Natural killer cell treated with Interleukin-12 subunit alpha and Interleukin-12 subunit beta and Interleukin-15 and Interleukin-18, amount 100 ng/mL, for 72 hours (primary cell): ENCODE results near the gene GOLGA3. TPM values are rescaled to one million over a fixed set of nuclear protein-coding genes. Genes with fewer than 3 reads are reported as not detected.
"Not testable (repeated sequence)": the region's sequence is repeated elsewhere in the genome, so short reads cannot be mapped to it uniquely, and the experiment has no call there.

ENCODE experiments used
- ATAC-seq, 2 donors: fragments of 150-1000 bp; cut with Tn5 transposase in 1 of 2; sonication (Bioruptor Pico), chemical (Tn5 transposase) in 1 of 2; 2 replicates each; pipeline ENCODE4 v1.10.0; 2021
- DNase-seq: peaks from one replicate; pipeline ENCODE4 v3.0.0; 2022; ENCODE audit warnings: low spot score
- H3K27ac Mint-ChIP-seq, 2 donors: 1 replicate in 1 of 2; 2 replicates in 1 of 2; pipeline ENCODE4 v1.8.0; 2022; ENCODE audit warnings: mixed read lengths in 2 of 2, mild to moderate bottlenecking in 1 of 2, moderate library complexity in 1 of 2
- H3K27me3 Mint-ChIP-seq, 2 donors: 1 replicate in 1 of 2; 2 replicates in 1 of 2; pipeline ENCODE4 v1.8.0; 2022; ENCODE audit warnings: mixed read lengths in 2 of 2
- H3K36me3 Mint-ChIP-seq: one replicate; pipeline ENCODE4 v1.8.0; 2022; ENCODE audit warnings: mixed read lengths
- H3K4me1 Mint-ChIP-seq, 2 donors: 1 replicate in 1 of 2; 2 replicates in 1 of 2; pipeline ENCODE4 v1.8.0; 2022; ENCODE audit warnings: low read depth in 2 of 2, mixed read lengths in 2 of 2, mild to moderate bottlenecking in 1 of 2
- H3K4me3 Mint-ChIP-seq: one replicate; pipeline ENCODE4 v1.8.0; 2022; ENCODE audit warnings: mixed read lengths
- H3K9me3 Mint-ChIP-seq: 2 replicates; pipeline ENCODE4 v1.8.0; 2022; ENCODE audit warnings: mixed read lengths
- total RNA-seq, 2 donors: library from RNA; stranded (reverse); gene quantifications; one replicate each; pipeline ENCODE4 v1.2.3, GENCODE V29; 2022

GOLGA3 gene
- total RNA-seq, 2 donors from 2014 or later, result 69.3 to 118 TPM

DNA sequence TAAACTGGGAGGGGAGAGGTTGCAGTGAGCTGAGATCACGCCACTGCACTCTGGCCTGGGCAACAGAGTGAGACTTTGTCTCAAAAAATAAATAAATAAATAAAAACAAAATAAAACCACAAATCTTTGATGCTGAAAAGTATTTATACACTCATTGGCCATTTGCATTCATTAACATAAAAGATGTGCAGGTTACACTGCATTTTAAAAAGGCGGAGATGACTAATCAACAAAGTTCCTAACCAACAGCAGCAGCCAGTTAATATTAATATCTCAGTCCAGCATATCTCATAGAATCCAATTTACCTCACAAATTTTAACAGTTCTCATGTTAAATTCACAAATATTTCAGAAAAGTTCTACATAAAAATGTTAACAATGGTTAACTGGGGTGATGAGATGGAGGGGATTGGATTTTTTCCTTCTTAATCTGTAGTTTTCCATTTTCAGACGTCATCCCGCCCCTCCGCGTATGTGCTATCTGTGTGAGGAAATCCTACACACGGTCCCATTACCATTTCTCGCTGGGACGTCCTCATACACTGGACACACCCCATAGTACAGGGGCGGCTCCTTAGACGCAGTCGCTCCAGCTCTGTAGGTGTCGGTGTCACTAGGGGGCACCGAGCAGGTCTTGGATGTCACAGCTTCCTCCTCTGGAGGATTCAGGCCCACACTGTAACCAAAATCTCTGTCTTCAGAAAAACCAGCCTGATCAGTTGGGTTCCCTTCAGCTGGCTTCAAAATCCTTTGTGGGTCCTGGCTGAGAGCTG is 74.3 kb downstream of the GOLGA3 start:
- no peak for DNase-seq
- Mint-ChIP-seq H3K4me1 (peaks cover 0 to 4% of the 10 kb centered on the region in 2 donors), H3K36me3 (no peaks in the 10 kb centered on the region), H3K4me3 (no peak overlapping the region), H3K27me3 (no peaks in the 10 kb centered on the region), H3K27ac (no peak overlapping the region), H3K9me3 (no peaks in the 10 kb centered on the region)
- no peak for ATAC-seq

GRCh38 chr12:132753670-132754069 is 75.0 kb downstream of the GOLGA3 start:
- not testable (repeated sequence) for H3K27ac Mint-ChIP-seq, H3K4me1 Mint-ChIP-seq, H3K36me3 Mint-ChIP-seq, H3K4me3 Mint-ChIP-seq, ATAC-seq, H3K27me3 Mint-ChIP-seq, H3K9me3 Mint-ChIP-seq, DNase-seq

DNA sequence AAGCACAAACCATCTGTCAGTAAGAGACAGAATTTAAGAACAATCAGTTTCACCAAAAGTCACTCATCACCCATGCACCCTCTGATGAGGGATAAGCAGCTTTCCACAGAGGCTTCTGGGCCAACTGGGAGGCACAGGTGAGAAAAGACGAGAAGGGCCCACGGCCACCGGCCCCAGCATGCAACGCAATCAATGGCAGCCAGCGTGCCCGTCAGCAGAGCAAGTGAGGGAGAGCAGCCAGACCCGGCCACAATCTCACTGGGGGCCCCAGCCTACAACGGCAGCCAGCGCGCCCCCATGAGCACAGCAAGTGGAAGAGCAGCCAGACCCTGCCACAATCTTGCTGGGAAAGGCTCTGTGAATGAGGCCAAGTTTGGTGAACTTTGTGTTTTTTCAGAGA is 80.3 kb downstream of the GOLGA3 start:
- H3K36me3 Mint-ChIP-seq, result no peaks in the 10 kb centered on the region
- no peaks in the 10 kb centered on the region for H3K27me3 Mint-ChIP-seq
- no peaks in the 10 kb centered on the region for H3K9me3 Mint-ChIP-seq
- no peak overlapping the region for H3K4me3 Mint-ChIP-seq
- H3K27ac Mint-ChIP-seq, result no peak overlapping the region
- no peak for ATAC-seq
- no peak for DNase-seq
- peaks cover 0 to 10% of the 10 kb centered on the region in 2 donors for H3K4me1 Mint-ChIP-seq

GRCh38 chr12:132747896-132748295 is 80.8 kb downstream of the GOLGA3 start:
- Mint-ChIP-seq H3K27me3 (no peaks in the 10 kb centered on the region), H3K9me3 (no peaks in the 10 kb centered on the region), H3K27ac (no peak overlapping the region), H3K4me1 (peaks cover 2 to 12% of the 10 kb centered on the region in 2 donors), H3K36me3 (peaks cover 2% of the 10 kb centered on the region), H3K4me3 (no peak overlapping the region)
- no peak for ATAC-seq
- DNase-seq, result no peak

DNA sequence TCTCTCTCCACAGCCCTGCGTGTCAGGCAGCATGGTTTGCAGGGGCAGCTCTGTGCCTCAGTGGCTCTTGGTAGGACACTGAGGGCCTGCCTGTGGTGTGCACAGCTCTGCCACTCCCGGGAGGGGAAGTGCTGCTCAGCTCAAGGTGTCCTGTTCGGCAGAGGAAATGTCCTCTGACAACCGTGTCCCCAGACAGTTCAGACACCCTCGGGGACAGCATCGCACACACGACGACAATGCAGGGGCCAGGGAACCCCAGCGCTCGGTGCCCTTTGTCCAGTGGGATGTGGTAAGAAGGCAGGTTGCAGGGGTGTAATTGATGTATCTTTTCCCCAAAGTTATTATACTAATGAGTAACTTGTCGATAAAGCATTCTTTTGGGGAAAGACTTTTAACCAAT is 81.3 kb downstream of the GOLGA3 start:
- peaks cover 7% of the 10 kb centered on the region for H3K36me3 Mint-ChIP-seq
- peaks cover 7 to 17% of the 10 kb centered on the region in 2 donors for H3K4me1 Mint-ChIP-seq
- no peak for ATAC-seq
- peaks cover 4% of the 10 kb centered on the region for H3K9me3 Mint-ChIP-seq
- H3K27me3 Mint-ChIP-seq, result no peaks in the 10 kb centered on the region
- H3K27ac Mint-ChIP-seq, result no peak overlapping the region
- H3K4me3 Mint-ChIP-seq, result no peak overlapping the region
- DNase-seq, result no peak

DNA sequence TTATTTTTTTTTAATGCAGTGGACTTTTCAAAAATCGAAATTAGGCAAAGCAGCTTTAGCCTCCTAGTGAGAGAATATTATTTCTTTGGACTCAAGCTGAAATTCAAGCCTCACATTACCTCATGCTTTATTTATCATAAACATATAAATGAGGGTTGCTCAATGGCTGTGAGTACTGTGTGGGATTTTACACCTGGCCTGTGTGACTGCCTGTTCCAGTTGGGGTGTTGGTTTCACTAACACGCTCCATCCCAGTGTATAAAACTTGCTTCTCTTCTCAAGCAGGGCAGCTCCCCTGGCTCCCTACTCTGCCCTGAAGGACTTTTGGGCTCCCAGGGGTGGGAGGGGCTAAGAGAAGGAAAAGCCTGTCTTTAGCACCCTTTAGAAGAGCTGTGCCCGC is 82.1 kb downstream of the GOLGA3 start:
- Mint-ChIP-seq H3K4me3 (no peak overlapping the region), H3K9me3 (peaks cover 4% of the 10 kb centered on the region), H3K27me3 (no peaks in the 10 kb centered on the region), H3K36me3 (peaks cover 15% of the 10 kb centered on the region), H3K27ac (no peak overlapping the region), H3K4me1 (peaks cover 15 to 23% of the 10 kb centered on the region in 2 donors)
- ATAC-seq, result no peak
- no peak for DNase-seq

DNA sequence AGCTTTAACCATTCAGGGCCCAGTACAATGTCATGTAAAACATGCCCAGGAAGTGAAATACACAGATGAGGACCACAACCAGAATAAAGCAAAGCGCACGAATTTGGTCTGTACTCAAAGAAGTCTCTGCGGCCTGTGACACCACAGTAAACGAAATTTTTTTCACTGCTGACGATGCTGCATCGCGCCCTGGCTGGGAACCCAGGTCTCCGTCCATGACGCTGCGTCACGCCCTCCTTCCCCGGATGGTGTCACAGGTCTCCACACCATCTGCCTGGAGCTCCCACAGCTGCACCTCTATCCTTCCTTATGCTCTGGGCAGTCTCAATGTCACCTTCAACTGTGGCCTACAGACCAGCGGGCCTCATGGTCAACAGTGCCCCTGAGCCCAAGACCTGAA is 84.8 kb downstream of the GOLGA3 start:
- Mint-ChIP-seq H3K4me1 (peaks cover 15 to 25% of the 10 kb centered on the region in 2 donors), H3K4me3 (no peak overlapping the region), H3K27ac (no peak overlapping the region), H3K36me3 (peaks cover 22% of the 10 kb centered on the region), H3K27me3 (no peaks in the 10 kb centered on the region), H3K9me3 (peaks cover 4% of the 10 kb centered on the region)
- DNase-seq (no peak), ATAC-seq (no peak)

DNA sequence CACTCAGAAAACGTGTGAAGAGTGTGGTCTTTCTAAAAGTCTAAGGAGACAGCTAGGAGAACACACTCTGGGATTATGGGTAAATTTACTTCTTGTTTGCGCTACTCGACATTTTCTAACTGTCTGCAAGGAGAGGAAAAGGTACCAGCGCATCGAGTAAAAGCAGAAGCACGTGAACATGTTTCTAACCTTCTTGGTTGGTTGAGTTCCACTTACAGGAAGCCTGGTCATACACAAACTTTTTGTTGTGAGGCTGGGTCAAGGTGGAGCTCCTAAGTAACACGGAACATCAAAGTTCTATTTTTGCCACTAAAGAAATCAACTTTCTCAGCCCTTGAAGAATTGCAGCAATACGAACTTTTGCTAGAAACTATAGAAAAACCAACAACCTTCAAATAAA is 87.0 kb downstream of the GOLGA3 start:
- H3K4me3 Mint-ChIP-seq, result no peak overlapping the region
- peaks cover 28% of the 10 kb centered on the region for H3K36me3 Mint-ChIP-seq
- no peak for ATAC-seq
- DNase-seq, result no peak
- no peaks in the 10 kb centered on the region for H3K27me3 Mint-ChIP-seq
- peaks cover 15 to 22% of the 10 kb centered on the region in 2 donors for H3K4me1 Mint-ChIP-seq
- peaks cover 4% of the 10 kb centered on the region for H3K9me3 Mint-ChIP-seq
- H3K27ac Mint-ChIP-seq, result no peak overlapping the region

DNA sequence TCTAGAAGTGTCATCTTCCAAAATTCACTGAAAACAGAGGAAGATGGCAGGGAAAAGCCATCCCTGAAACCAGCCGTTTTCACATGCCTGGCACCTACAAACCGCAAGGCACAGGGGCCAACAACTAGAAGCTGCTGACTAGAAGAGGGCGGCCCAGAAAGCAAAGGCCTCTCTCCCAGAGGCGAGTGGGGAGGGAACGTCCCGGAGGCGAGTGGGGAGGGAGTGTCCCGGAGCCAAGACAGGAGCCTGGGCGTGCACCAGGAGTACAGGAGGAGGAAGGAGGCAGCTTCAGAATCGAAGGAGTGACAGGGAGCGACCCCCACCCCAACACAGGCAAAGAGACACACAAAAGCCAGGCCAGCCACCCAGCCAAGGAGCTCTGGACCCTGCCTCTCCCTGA is 88.0 kb downstream of the GOLGA3 start:
- Mint-ChIP-seq H3K36me3 (peaks cover 28% of the 10 kb centered on the region), H3K4me3 (no peak overlapping the region), H3K27ac (no peak overlapping the region), H3K27me3 (no peaks in the 10 kb centered on the region), H3K9me3 (peaks cover 4% of the 10 kb centered on the region), H3K4me1 (peaks cover 15 to 22% of the 10 kb centered on the region in 2 donors)
- DNase-seq (no peak), ATAC-seq (no peak)

- Mint-ChIP-seq H3K27me3 (no peaks in the 10 kb centered on the region), H3K4me3 (no peak overlapping the region), H3K4me1 (peaks cover 15 to 22% of the 10 kb centered on the region in 2 donors), H3K27ac (no peak overlapping the region), H3K9me3 (peaks cover 4% of the 10 kb centered on the region), H3K36me3 (peaks cover 32% of the 10 kb centered on the region)
- ATAC-seq (no peak), DNase-seq (no peak)
These were observed 88.4 kb downstream of the GOLGA3 start for GRCh38 chr12:132740313-132740646.

GRCh38 chr12:132739600-132740312 is 88.9 kb downstream of the GOLGA3 start:
- Mint-ChIP-seq H3K36me3 (peaks cover 35% of the 10 kb centered on the region), H3K27ac (no peak overlapping the region), H3K4me3 (no peak overlapping the region), H3K9me3 (peaks cover 4% of the 10 kb centered on the region), H3K27me3 (no peaks in the 10 kb centered on the region), H3K4me1 (peaks cover 15 to 22% of the 10 kb centered on the region in 2 donors)
- ATAC-seq (peak in 1 of 2 donors; percentile 15), DNase-seq (no peak)

DNA sequence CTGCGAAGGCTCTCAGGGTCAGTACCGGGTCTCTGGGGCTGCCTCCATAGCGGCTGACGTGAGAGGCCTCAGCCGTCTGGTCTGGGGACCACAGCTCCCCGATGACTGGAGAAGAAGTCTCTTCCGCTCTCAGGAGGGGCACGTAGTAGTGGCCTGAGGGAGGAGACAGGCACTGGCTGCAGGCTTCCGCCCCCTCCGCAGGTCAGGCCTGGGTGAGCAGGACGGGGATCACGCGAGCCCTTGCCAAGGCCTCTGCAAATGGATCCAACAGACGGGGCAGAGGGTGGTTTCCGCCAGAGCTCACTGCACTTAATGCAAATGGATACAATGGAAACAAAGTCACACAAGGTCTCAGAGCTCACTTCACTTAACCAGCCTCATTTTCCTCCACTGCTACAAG is 91.8 kb downstream of the GOLGA3 start:
- no peak overlapping the region for H3K27ac Mint-ChIP-seq
- DNase-seq (no peak), ATAC-seq (no peak)
- H3K4me1 Mint-ChIP-seq, result peaks cover 3 to 4% of the 10 kb centered on the region in 2 donors
- no peaks in the 10 kb centered on the region for H3K27me3 Mint-ChIP-seq
- H3K4me3 Mint-ChIP-seq, result no peak overlapping the region
- H3K36me3 Mint-ChIP-seq, result peaks cover 46% of the 10 kb centered on the region
- no peaks in the 10 kb centered on the region for H3K9me3 Mint-ChIP-seq

GRCh38 chr12:132736378-132736777 is 92.3 kb downstream of the GOLGA3 start:
- no peaks in the 10 kb centered on the region for H3K27me3 Mint-ChIP-seq
- no peaks in the 10 kb centered on the region for H3K9me3 Mint-ChIP-seq
- no peak for DNase-seq
- no peak for ATAC-seq
- no peak overlapping the region for H3K27ac Mint-ChIP-seq
- H3K4me1 Mint-ChIP-seq, result peaks cover 0 to 2% of the 10 kb centered on the region in 2 donors
- H3K4me3 Mint-ChIP-seq, result no peak overlapping the region
- peaks cover 47% of the 10 kb centered on the region for H3K36me3 Mint-ChIP-seq

DNA sequence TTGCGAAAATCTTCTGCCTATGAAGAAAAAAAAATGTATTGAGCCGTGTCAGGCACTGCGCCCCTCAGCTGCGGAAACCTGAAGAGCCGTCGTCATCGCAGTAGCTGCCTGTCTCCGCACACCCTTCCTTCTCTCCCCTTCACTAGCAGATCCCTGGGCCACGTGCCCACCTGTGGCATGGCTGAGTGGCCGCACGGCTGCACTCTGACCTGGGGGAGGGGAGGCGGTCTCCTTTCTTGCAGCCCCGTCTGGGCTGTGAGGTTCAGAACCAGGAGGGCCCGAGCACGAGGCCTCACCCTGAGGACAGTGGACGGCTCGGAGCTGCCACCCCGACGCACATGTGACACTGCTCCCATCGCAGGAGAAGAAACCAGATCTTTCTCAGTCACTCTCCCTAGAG is 93.2 kb downstream of the GOLGA3 start:
- ATAC-seq, result no peak
- Mint-ChIP-seq H3K9me3 (no peaks in the 10 kb centered on the region), H3K4me3 (no peak overlapping the region), H3K36me3 (peaks cover 47% of the 10 kb centered on the region), H3K4me1 (peaks cover 0 to 2% of the 10 kb centered on the region in 2 donors), H3K27me3 (no peaks in the 10 kb centered on the region), H3K27ac (no peak overlapping the region)
- DNase-seq, result no peak
